Activated naive CD8-positive, alpha-beta T cell (primary cell): Measurements from ENCODE around the gene NDST1.

ENCODE experiments used
- H3K27ac Mint-ChIP-seq: one replicate; pipeline ENCODE4 v1.8.0; 2021; ENCODE audit warnings: mixed read lengths
- H3K27me3 Mint-ChIP-seq: one replicate; pipeline ENCODE4 v1.8.0; 2021; ENCODE audit warnings: mixed read lengths
- H3K36me3 Mint-ChIP-seq: one replicate; pipeline ENCODE4 v1.8.0; 2021; ENCODE audit warnings: mixed read lengths
- H3K4me1 Mint-ChIP-seq: one replicate; pipeline ENCODE4 v1.8.0; 2021; ENCODE audit warnings: low read depth, mixed read lengths
- H3K4me3 Mint-ChIP-seq: one replicate; pipeline ENCODE4 v1.8.0; 2021; ENCODE audit warnings: mild to moderate bottlenecking, mixed read lengths
- H3K9me3 Mint-ChIP-seq: one replicate; pipeline ENCODE4 v1.8.0; 2021; ENCODE audit warnings: low read depth, mixed read lengths

The NDST1 gene

GRCh38 chr5:150498501-150498900 is 9.4 kb upstream of the NDST1 start:
- no peaks in the 10 kb centered on the region for H3K9me3 Mint-ChIP-seq
- H3K4me3 Mint-ChIP-seq: no peak overlapping the region
- no peaks in the 10 kb centered on the region for H3K36me3 Mint-ChIP-seq
- H3K27ac Mint-ChIP-seq: no peak overlapping the region
- H3K4me1 Mint-ChIP-seq: no peaks in the 10 kb centered on the region
- H3K27me3 Mint-ChIP-seq: no peaks in the 10 kb centered on the region

GRCh38 chr5:150498971-150499370 is 9.0 kb upstream of the NDST1 start:
- no peaks in the 10 kb centered on the region for H3K4me1 Mint-ChIP-seq

DNA sequence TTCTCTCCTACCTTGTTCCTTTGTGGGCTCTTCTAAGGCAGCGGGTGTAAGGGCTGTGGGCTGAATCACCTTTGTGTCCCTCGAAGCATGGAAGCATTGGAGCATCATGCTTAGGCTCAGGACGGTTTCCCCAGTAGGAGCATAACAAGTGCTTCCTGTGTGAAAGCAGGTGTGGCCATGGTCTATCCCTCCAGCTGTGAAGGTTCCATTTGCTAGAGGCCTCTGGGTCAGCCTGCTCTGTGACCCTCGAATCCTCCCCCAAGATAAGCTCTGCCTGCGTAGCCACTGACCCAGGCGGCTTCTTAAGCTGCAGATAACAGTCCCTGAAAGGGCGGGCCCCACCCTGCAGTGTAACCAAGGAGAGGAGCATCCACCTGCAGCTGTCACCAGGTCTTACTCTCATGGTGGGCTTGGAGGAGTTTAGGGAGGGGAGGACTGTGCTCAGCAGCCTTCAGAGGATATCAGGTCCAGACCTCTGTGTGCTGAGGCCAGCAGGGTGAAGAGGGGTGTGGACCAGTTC is 8.4 kb upstream of the NDST1 start:
- Mint-ChIP-seq H3K27ac (no peak overlapping the region), H3K36me3 (no peaks in the 10 kb centered on the region), H3K27me3 (no peaks in the 10 kb centered on the region), H3K9me3 (no peaks in the 10 kb centered on the region), H3K4me3 (no peak overlapping the region), H3K4me1 (no peaks in the 10 kb centered on the region)

More at GRCh38 chr5:150498971-150499370, 9.0 kb upstream of the NDST1 start:
- Mint-ChIP-seq H3K9me3 (no peaks in the 10 kb centered on the region), H3K36me3 (no peaks in the 10 kb centered on the region), H3K27ac (no peak overlapping the region), H3K4me3 (no peak overlapping the region), H3K27me3 (no peaks in the 10 kb centered on the region)

DNA sequence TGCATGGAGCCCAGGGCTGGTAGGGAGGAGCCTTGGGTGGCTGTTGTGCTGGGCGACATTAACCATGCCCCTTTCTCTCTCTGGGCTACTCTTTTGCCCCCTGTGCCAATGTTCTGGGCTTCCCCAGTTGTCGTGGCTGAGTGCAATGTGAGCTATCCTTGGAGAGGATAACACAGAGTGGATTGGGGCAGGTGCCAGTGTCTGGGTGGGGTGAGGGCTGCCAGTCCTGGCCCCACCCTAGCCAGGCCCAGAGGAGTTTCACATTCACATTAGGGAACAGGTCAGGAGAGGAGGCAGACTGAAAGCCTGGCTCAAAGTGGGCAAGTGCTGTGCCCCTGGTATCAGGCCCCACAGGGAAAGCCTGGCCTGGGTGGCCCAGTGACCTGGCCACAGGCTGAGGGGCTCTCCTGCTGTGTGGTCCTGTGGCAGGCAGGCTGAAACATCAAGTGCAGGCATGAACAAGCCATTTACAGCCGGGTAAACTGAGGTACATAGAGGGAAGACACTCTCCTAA is 7.5 kb upstream of the NDST1 start:
- Mint-ChIP-seq H3K4me3 (no peak overlapping the region), H3K36me3 (no peaks in the 10 kb centered on the region), H3K4me1 (no peaks in the 10 kb centered on the region), H3K27ac (no peak overlapping the region), H3K9me3 (no peaks in the 10 kb centered on the region), H3K27me3 (no peaks in the 10 kb centered on the region)

DNA sequence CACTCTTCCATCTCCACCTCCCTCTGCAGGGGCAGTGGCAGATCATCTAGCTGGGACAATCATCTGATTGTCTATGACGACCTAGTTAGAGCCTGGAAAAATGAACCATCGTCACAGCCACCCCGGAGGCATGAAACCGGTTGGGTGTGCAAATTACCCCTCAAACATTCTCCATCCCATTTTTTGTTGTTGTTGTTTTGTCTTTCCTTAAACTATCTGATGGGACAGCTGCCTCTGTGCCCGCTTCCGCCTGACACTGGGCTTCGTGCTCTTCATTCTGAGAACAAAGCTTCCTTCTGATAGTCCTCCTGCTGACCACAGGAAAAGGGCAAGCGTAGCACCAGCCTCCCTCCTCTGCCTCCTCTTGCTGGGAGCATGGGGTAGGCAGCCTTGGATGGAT is 7.0 kb upstream of the NDST1 start:
- H3K27ac Mint-ChIP-seq: no peak overlapping the region
- no peaks in the 10 kb centered on the region for H3K4me1 Mint-ChIP-seq
- H3K27me3 Mint-ChIP-seq: no peaks in the 10 kb centered on the region
- no peaks in the 10 kb centered on the region for H3K36me3 Mint-ChIP-seq
- H3K9me3 Mint-ChIP-seq: no peaks in the 10 kb centered on the region
- H3K4me3 Mint-ChIP-seq: no peak overlapping the region

- Mint-ChIP-seq H3K4me3 (no peak overlapping the region), H3K9me3 (no peaks in the 10 kb centered on the region), H3K4me1 (no peaks in the 10 kb centered on the region), H3K27me3 (no peaks in the 10 kb centered on the region), H3K36me3 (no peaks in the 10 kb centered on the region), H3K27ac (no peak overlapping the region)
Observed at GRCh38 chr5:150502106-150502505, 5.8 kb upstream of the NDST1 start.

GRCh38 chr5:150502847-150503246 is 5.1 kb upstream of the NDST1 start:
- no peak overlapping the region for H3K27ac Mint-ChIP-seq
- H3K9me3 Mint-ChIP-seq: no peaks in the 10 kb centered on the region
- no peaks in the 10 kb centered on the region for H3K36me3 Mint-ChIP-seq
- no peaks in the 10 kb centered on the region for H3K27me3 Mint-ChIP-seq
- H3K4me1 Mint-ChIP-seq: no peaks in the 10 kb centered on the region
- no peak overlapping the region for H3K4me3 Mint-ChIP-seq

DNA sequence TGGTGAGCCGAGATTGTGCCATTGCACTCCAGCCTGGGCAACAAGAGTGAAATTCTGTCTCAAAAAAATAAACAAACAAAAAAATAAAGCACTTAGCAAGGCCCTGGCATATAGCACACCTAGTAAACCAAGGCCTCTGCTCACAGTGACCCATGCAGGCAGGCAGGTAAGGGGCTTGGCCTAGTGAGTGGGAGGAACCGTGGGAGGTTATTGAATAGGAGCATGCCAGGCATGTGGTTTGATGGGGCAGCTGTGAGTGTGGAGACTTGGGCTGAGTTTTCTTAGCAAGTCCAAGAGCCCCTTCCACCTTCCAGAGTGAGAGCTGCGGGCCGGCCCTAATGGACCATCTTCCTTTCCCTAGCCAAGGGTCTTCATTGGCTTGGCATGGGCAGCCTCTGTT is 4.5 kb upstream of the NDST1 start:
- no peaks in the 10 kb centered on the region for H3K27me3 Mint-ChIP-seq
- H3K27ac Mint-ChIP-seq: no peak overlapping the region
- no peaks in the 10 kb centered on the region for H3K9me3 Mint-ChIP-seq

GRCh38 chr5:150503977-150504620 is 3.8 kb upstream of the NDST1 start:
- Mint-ChIP-seq H3K27ac (no peak overlapping the region), H3K4me3 (no peak overlapping the region), H3K27me3 (no peaks in the 10 kb centered on the region), H3K36me3 (no peaks in the 10 kb centered on the region), H3K4me1 (no peaks in the 10 kb centered on the region), H3K9me3 (no peaks in the 10 kb centered on the region)

More for the DNA sequence above, 4.5 kb upstream of the NDST1 start:
- Mint-ChIP-seq H3K4me1 (no peaks in the 10 kb centered on the region), H3K36me3 (no peaks in the 10 kb centered on the region), H3K4me3 (no peak overlapping the region)

DNA sequence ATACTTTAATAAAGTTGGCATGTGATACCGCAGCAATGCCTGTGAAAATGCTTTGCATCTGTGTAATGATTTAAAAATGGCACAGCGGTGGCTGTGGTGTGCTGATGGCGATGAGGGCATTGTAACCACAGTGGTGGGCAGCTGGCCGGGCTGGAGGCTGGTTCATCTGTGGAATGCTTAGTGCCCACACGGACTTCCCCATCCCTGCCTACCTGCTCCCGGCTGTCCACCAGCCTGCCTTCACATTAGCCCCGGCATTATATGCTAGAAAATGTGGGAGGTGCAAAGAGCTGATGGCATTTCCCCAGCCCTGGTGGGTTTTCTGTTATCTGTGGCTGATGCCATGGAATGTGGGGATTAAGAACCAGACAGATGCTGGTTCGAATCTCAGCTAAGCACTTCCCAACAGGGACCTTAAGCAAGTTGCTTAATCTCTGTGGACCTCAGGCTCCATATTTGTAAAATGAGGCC is 2.9 kb upstream of the NDST1 start:
- no peak overlapping the region for H3K4me3 Mint-ChIP-seq
- no peaks in the 10 kb centered on the region for H3K27me3 Mint-ChIP-seq
- no peaks in the 10 kb centered on the region for H3K9me3 Mint-ChIP-seq
- no peaks in the 10 kb centered on the region for H3K4me1 Mint-ChIP-seq
- H3K27ac Mint-ChIP-seq: no peak overlapping the region
- no peaks in the 10 kb centered on the region for H3K36me3 Mint-ChIP-seq

- H3K27ac Mint-ChIP-seq: no peak overlapping the region
- H3K27me3 Mint-ChIP-seq: no peaks in the 10 kb centered on the region
- no peaks in the 10 kb centered on the region for H3K9me3 Mint-ChIP-seq
- no peaks in the 10 kb centered on the region for H3K36me3 Mint-ChIP-seq
- H3K4me3 Mint-ChIP-seq: no peak overlapping the region
- H3K4me1 Mint-ChIP-seq: no peaks in the 10 kb centered on the region
Observed at GRCh38 chr5:150505816-150506215, 2.1 kb upstream of the NDST1 start.

DNA sequence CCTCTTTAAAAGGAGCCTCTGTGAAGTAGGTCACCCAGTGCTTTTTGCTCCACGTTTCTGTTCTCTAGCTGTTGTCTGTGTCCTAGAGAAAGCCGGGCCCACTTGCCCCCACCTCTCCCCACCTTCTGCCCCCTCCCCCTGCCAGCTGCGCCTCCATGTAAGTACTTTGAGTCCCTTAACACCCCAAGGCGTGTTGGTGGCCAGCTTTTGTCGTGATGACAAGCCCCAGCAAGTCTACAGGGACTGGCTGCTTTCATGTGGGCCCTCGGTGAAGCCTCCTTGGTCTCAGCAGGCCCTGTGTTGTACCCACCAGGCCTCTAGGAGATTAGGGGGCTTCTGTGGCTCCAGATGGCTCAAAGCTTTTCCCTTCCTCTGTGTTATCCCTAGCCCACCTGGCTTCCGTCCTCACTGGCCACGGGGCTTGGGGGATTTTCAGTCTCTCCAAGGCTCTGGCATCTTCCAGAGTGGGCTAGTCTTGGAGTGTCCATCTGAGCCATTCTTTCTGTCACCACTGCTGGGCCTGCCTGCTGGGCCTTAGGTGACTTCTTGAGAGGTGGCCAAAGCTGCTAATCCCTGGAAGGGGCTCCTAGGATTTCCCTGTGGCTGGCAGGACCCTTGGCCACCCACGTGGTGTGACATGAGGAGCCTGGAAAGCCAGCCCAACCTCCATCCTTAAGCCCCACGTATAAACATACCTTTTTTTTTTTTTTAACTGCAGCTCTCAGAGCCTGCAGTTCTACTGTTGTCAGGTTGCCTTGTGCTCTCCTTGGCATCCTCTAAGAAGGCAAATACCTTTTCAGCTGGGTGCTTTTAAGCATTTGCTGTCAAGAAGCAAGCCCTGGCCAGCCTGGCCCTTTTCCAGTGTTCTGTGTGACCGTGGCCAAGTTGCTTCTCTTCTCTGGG is 1.1 kb upstream of the NDST1 start:
- no peaks in the 10 kb centered on the region for H3K9me3 Mint-ChIP-seq
- no peaks in the 10 kb centered on the region for H3K4me1 Mint-ChIP-seq
- no peaks in the 10 kb centered on the region for H3K36me3 Mint-ChIP-seq
- H3K27ac Mint-ChIP-seq: no peak overlapping the region
- H3K4me3 Mint-ChIP-seq: no peak overlapping the region
- no peaks in the 10 kb centered on the region for H3K27me3 Mint-ChIP-seq

- no peaks in the 10 kb centered on the region for H3K9me3 Mint-ChIP-seq
- no peak overlapping the region for H3K4me3 Mint-ChIP-seq
- H3K27ac Mint-ChIP-seq: no peak overlapping the region
- H3K27me3 Mint-ChIP-seq: no peaks in the 10 kb centered on the region
- no peaks in the 10 kb centered on the region for H3K4me1 Mint-ChIP-seq
- H3K36me3 Mint-ChIP-seq: no peaks in the 10 kb centered on the region
Observed at GRCh38 chr5:150508277-150508640, 328 bp downstream of the NDST1 start.

GRCh38 chr5:150508828-150509227 is 897 bp downstream of the NDST1 start:
- no peaks in the 10 kb centered on the region for H3K36me3 Mint-ChIP-seq
- no peaks in the 10 kb centered on the region for H3K4me1 Mint-ChIP-seq
- no peaks in the 10 kb centered on the region for H3K9me3 Mint-ChIP-seq
- no peak overlapping the region for H3K27ac Mint-ChIP-seq
- H3K4me3 Mint-ChIP-seq: no peak overlapping the region
- H3K27me3 Mint-ChIP-seq: no peaks in the 10 kb centered on the region

DNA sequence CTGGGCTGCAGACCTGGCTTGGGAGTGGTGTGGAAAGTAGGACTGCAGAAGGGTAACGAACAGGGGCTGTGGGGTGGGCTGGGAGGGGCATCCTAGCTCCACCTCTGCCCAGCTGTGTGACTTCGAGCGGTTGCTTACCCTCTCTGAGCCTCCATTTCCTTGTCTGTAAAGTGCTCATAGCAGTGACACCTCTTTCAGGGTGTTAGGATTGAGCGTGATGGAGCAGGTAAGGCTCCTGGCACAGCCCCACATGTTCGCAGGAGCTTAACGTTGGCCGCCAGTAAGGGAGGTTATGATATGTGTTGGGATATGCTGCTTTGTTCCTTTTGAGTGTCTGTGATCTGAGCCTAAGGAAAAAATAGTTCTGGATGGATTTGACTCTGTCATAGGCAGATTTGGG is 2.1 kb downstream of the NDST1 start:
- H3K4me1 Mint-ChIP-seq: no peaks in the 10 kb centered on the region
- H3K27me3 Mint-ChIP-seq: no peaks in the 10 kb centered on the region
- no peaks in the 10 kb centered on the region for H3K9me3 Mint-ChIP-seq
- H3K27ac Mint-ChIP-seq: no peak overlapping the region
- H3K36me3 Mint-ChIP-seq: no peaks in the 10 kb centered on the region
- H3K4me3 Mint-ChIP-seq: no peak overlapping the region
